GM21381 (cell line): ENCODE measurements around the gene SELENOO.

ENCODE experiments used
- ATAC-seq: cut with Tn5 transposase; IDR thresholded peaks from one replicate; pipeline ENCODE4 v1.9.1; 2021; ENCODE audit warnings: mild to moderate bottlenecking, moderate library complexity; ENCODE audit not compliant: unreplicated experiment

SELENOO gene

DNA sequence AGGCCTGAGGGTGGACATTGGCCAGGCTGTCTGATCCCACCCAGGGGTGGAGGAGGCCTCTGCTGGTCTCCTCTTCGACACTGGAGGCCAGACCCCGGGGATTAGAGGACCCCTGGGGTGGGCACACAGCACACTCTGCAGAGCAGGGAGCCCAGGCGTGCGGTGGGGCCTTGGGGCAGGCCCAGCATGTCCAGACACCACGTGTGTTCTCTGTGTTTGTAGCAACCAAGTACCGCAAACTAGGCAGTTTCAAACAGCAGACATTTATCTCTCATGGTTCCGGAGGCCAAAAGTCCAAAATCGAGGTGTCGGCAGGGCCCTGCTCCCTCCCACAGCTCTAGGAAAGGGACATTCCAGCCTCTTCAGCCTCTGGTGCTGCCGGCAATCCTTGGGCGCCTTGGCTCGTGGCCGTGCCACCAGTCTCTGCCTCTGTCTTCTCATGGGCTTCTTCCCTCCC is 28.8 kb upstream of the SELENOO start:
- no peak for ATAC-seq

DNA sequence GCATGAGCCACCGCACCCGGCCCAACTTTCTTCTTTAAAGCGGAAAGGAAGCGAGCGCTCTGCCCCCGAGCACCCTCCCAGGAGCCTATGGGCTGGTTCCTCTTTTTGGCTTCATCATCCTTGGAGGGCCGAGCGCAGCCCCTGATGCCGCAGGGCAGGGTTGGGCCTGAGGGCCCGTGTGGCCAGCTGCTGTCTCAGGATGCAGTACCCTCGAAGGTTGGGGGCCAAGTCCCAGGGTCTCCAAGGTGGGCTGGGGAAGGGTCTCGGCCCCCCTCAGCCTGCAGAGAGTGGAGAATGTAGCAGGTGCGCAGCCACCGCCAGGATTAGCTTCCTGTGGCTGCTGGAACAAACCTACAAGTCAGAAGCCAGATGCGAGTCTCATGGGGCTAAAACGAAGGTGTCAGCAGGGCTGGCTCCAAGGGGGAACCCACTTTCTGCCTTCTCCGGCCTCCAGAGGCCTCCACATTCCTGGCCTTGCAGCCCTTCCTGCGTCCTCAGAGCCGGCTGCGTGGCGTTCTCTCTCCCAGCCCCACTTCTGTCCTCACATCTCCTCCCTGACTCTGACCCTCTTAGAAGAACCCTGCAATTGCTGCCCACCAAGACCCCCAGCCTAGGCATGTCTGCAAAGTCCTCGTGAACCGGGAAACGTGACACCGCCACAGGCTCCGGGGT is 27.4 kb upstream of the SELENOO start:
- ATAC-seq, result no peak

DNA sequence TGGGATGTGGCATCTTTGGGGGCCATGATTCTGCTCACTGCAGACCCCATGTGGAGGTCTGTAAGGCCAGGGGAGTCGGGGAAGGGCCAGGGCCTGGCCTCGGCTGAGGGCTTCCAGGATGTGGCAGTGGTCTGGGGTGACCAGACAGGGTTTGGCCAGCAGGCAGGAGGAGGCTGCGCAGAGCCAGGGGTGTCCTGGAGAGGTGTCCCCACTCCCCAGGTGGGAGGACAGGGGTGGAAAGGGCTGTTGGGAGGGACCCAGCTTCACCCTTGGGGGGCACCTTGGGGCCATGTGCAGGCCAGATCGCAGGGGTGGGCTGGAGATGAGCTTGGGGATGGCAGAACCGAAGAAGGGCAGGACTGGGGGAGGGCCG is 26.8 kb upstream of the SELENOO start:
- ATAC-seq, result no peak

DNA sequence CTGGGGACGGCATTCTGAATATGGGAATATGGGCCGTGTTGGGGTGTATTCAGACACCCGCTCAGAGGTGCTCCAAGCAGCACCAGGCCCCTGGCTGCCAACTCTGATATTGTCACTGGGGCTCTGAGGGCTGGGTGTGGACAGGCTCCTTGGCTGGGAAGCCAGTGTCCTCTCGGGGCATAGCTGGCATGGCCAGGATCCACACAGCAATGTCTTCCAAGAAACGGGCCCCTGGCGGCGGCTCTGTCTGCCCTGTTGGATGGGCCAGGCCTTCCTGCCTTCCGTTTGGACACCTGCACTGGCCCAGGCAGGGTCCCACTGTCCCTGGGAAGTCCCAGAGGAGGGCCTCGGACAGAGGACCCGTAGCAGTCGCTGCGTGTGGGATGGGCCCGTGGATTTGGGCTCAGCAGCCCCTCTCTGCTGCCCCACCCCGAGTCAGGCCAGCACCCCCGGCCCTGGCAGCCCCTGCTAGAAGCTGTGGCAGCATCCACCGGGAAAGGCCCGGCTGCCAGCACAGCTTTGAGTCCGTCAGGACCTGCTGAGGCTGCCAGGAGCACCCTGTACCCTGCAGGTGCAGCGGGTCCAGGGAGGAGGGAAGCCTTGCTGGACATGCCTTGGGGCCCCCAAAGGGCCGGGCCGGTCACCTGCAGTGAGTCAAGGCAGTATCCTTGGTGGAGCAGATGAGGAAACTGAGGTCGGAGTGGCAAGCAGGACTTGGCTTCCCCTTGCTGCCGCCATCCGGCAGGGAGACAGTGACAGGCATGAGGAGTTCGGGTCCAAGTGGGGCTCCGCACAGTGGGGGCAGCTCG is 26.2 kb upstream of the SELENOO start:
- no peak for ATAC-seq

DNA sequence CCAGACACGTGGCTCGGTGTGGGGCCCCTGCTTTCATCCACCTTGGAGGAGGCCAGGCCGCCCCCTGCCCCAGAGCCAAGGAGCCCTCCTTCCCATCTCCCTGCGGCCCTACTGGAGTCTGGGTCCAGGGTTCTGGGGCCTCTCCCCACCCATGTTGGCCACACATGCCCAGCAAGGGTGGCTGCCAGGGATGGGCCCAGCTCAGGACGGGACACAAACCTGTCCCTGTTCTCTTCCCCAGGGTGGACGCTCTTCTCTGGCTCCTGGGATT is 25.7 kb upstream of the SELENOO start:
- ATAC-seq, result no peak

DNA sequence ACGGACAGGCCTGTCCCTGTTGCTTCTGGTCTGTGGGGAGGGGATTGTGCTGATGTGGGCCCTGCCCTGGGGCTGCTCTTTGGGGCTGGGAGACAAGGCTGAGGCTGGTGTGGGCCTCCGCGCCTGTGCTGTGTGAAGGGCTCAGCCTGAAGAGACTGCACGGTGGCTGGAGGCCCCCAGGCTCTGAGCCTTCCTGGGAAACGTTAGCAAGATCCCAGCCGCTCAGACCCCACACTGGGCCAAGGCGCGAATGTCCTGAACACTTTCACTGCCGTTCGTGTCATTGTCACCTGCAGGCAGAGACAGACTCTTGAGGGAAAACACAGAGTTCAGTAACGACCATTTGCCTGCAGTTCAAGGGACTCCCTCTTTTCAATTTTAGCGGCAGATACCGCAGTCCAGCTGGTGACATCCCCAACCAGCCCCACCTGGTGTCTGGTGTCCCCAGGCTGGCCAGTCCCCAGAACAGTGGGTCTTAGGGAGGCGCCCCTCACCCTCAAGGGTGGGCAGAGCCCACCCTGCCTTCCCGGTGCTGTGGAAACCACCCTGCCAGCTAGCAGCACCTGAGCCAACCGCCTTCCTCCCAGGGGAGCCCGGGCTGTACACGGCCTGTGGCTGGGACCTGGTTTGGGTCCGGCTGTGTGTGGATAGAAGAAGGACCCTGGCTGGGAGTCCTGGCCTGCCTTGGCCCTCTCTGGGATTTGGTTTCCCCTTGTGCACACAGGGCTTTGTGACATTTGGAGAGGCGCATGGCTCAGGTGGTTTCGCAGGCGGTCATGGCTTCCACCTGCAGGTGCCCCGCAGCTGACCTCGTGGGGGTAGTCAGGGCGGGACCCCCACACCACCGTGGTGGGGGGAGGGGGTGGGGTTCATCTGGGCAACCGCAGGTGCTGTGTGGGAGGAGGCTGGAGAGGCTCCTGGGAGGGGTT is 24.6 kb upstream of the SELENOO start:
- ATAC-seq, result no peak

DNA sequence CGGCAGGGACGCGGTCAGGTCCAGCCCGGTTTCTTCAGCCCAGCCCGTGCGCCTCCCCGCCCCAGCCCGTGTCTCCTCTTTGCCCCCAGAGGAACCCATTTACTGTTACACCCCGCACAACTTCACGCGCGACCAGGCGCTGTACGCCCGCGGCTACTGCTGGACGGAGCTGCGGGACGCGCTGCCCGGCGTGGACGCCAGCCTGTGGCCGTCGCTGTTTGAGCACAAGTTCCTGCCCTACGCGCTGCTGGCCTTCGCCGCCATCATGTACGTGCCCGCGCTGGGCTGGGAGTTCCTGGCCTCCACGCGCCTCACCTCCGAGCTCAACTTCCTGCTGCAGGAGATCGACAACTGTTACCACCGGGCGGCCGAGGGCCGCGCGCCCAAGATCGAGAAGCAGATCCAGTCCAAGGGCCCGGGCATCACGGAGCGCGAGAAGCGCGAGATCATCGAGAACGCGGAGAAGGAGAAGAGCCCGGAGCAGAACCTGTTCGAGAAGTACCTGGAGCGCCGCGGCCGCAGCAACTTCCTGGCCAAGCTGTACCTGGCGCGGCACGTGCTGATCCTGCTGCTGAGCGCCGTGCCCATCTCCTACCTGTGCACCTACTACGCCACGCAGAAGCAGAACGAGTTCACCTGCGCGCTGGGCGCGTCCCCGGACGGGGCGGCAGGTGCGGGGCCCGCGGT is 23.8 kb upstream of the SELENOO start:
- no peak for ATAC-seq

DNA sequence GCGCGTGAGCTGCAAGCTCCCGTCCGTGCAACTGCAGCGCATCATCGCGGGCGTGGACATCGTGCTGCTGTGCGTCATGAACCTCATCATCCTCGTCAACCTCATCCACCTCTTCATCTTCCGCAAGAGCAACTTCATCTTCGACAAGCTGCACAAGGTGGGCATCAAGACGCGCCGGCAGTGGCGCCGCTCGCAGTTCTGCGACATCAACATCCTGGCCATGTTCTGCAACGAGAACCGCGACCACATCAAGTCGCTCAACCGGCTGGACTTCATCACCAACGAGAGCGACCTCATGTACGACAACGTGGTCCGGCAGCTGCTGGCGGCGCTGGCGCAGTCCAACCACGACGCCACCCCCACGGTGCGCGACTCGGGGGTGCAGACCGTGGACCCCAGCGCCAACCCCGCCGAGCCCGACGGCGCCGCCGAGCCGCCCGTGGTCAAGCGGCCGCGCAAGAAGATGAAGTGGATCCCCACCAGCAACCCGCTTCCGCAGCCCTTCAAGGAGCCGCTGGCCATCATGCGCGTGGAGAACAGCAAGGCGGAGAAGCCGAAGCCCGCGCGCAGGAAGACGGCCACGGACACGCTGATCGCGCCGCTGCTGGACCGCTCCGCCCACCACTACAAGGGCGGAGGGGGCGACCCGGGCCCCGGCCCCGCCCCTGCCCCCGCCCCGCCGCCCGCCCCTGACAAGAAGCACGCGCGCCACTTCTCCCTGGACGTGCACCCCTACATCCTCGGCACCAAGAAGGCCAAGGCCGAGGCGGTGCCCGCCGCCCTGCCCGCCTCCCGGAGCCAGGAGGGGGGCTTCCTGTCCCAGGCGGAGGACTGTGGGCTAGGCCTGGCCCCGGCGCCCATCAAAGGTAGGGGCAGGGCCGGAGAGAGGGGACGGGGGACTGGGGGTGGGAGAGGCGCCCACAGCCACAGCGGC is 23.0 kb upstream of the SELENOO start:
- ATAC-seq, result no peak

DNA sequence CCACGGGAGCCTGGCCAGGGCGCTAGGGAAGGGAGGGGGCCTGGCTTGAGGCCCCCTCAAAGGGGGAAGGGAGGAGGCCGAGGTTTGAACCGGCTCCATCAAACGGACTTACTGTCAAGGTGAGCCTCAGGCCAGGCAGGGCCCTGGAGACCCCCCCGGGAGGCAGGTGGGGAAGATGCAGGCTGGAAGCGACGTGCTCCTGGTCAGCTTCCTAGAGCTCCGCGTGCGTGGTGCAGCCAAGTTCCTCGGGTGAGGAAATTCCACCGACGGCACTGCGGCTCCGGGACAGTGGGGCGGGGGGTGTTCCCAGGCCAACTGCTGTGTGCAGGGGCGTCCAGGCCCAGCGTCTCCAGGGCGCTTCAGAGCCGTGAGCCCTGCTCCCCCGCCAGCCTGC is 22.3 kb upstream of the SELENOO start:
- ATAC-seq, result no peak

DNA sequence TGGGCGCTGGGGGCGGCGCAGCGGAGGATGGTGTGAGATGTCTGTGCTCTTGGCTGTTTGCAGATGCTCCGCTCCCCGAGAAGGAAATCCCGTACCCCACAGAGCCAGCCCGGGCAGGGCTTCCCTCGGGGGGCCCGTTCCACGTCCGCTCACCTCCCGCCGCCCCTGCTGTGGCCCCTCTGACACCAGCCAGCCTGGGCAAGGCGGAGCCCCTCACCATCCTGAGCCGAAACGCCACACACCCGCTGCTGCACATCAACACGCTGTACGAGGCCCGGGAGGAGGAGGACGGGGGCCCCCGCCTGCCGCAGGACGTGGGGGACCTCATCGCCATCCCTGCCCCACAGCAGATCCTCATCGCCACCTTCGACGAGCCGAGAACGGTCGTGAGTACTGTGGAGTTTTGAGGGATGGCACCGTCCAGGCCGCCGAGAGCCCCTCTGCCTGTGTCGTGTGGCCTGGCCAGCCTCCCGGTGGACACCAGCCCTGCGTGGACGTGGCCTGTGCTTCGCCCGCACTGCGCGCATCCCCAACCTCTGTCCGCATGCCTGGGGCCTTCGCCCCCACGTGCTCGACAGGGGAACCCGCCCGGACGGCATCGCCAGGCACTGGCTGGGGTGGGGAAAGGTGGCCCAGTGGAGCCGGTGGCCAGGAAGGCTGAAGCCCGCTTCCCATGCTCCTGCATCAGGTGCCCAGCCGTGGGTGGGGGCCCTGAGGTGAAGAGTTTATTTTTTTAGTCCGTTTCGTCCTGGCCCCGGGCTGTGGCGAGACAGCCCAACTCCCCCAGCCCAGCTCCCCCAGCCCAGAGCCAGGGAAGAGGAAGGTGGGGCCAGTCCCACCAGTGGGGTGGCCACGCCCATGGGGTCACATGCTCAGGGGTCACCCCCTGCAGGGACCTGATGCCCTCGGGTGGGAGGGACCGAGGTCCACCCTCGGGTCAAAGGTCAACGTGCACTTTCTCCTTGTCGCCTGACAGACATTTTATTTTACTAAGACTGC is 21.6 kb upstream of the SELENOO start:
- no peak for ATAC-seq

DNA sequence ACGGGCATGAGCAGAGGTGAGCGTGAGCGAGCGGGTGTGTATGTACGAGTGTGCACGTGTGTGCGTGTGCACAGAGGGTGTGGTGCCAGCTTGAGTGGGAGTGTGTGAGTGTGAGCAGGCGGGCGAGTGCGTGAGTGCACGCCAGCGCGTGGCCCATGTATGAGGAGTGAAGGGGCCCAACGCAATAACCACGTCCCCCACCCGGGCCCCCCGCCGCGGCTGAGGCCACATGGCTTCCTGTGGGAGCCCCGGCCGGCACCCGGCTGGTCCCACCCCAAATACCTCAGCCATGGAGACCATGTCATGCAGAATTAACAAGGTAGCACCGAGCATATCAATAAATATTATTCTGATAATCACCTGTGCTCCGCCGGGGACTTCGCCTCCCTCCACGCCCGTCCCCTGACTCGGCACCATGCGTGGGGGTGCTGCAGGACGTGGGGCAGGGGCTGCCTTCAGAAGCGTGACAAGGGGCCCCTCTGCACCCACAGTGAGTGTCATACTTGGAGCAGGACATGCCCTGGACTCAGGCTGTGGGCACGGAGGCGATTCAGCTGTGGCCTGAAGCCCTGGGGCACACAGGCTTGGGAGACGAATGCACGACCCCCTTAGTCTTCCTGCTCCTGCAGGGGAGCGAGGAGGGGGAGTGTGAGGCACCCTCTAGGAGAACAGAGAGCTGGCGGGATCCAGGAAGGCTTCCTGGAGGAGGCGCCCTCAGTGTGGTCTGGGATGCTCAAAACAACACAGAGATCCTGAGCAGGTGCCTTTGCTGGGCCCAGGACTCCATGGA is 20.7 kb upstream of the SELENOO start:
- no peak for ATAC-seq

DNA sequence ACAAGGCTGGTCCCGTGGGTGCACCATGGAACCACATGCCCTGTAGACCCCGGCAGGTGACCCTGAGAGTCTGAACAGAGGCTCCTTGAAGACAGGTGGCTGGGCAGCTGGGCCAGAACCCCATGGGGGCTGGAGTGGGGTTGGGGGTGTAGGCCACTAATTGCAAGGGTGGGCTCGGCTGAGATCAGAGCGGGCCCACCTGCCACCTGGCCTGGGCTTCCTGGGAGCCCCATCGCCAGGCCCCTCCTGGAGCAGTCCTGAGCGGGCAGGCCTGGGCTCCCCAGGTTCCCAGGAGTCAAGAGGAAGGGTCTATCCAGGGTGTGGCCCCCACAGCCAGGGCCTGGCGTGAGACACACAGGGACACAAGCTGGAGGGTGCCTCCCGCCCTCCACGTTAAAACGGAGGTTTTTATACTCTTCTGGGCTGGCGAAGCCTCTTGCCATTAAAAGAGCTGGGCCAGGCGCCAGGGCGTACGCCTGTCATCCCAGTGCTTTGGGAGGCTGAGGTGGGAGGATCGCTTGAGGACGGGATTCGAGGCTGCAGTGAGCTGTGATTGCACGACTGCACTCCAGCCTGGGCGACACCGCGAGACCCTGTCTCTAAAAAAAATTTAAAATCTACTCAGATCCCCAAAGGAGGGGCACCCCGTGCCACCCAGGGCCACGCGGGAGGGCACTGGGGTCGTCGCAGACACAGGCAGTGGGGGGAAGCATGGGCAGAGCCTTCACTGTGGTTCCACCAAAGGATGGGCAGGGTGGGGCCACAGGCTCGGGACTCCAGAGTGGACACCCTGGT is 19.9 kb upstream of the SELENOO start:
- ATAC-seq, result no peak

DNA sequence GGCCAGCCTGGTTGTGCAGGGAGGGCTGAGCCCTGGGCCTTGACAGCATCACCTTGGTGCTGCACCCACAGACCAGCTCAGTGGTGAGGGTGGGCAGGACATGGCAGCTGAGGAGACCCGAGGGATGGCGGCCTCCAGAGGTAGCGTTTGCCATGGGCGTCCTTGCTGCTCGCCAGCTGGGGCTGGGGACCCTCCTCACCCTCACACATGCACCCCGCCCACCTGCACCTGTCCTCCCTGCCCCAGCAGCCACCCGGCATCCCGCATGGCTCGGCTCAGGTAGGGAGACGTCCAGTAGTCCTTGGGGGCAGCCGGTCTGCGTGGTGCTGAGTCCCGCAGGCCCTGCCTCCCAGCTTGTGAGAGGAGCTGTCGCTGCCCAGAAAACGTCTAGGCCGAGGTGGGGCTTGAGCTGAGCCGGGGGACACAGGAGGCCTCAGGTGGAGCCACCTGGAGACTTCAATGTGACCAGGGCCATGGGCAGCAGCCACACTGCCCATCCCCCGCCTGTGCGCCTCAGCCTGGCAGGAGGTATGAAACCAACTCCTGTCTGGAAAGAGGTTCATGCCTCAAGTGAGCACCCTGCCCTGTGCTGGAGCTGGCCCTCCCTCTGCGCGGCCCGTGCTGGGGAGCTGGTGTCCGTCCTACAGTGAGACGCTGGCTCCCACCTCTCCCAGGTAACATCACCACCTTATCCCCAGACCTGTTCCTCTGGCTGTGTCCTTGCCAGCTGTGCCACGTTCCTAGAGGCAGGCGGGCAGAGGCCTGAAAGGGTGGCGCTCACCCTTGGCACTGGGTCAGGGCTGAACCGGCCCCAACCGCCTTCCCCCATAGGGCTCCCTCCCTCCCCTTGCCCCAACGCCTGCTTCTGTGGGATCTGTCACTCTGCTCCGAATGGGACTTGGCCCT is 18.4 kb upstream of the SELENOO start:
- ATAC-seq, result no peak

DNA sequence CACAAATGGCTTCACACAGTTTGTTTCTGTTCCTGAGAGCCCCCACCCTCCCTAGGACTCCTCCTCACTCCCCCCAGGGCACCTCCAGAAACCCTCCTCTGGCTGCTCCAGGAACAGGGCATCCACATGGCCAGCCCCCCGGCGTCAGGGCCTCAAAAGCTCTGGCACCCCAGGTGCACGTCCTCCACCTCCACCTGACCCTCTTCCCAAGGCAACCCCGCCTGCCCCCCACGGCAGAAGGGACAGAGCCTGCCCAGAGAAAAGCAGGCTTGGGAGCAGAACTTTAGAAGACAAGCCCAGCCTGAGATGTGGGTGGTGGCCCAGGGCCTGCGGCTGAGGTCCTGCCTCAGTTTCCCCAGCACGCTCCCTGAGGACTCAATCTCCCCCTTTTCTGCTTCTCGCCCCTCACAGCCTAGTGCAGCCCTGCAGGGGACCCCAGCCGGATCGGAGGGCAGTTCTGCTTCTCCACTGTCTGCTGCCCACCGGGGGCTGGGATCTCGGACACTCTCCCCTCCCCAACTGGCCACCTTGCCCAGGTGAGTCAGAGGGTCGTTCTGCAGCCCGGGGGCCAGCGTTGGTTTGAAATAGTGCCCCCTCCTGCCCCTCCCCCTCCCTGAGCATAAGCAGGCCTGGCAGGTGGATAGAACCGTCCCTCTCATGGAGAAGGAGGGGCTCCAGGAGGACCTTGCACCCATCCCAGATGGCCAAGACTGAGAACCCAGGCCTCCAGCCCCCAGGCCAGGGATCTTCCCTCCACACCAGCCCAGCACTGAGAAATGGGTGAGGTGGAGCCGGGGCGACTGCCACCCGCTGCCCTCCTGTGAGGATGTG is 17.5 kb upstream of the SELENOO start:
- ATAC-seq, result no peak
